ENCODE measurements around the gene SOX30. TPM values are rescaled to one million over a fixed set of nuclear protein-coding genes. Genes with fewer than 3 reads are reported as not detected.

Gene SOX30
- total RNA-seq, 1 experiment from 2014 or later = 0.46 TPM

GRCh38 chr5:157626831-157627230 is 25.4 kb downstream of the SOX30 start (continued):
- TF ChIP-seq CTCF (IDR thresholded peaks at IDR 0.05) = no peak

- peaks cover under 1% of the 10 kb centered on the region for H3K27me3 Mint-ChIP-seq (ENCODE audit: low read depth)
- no peak overlapping the region for H3K27ac Mint-ChIP-seq
- no peak for TF ChIP-seq USF1 (CRISPR knock-in tag; IDR thresholded peaks at IDR 0.05)
- TF ChIP-seq ATF6 (CRISPR knock-in tag; IDR thresholded peaks at IDR 0.05) = no peak
- TF ChIP-seq GABPB1 (CRISPR knock-in tag; IDR thresholded peaks at IDR 0.05) = no peak
- no peak for TF ChIP-seq GRHL2 (CRISPR knock-in tag; IDR thresholded peaks at IDR 0.05; ENCODE audit: insufficient replicate concordance, severe bottlenecking)
- H3K9me3 Mint-ChIP-seq = peaks cover 9% of the 10 kb centered on the region
- no peak overlapping the region for H3K4me3 Mint-ChIP-seq
- H3K4me1 Mint-ChIP-seq = no peaks in the 10 kb centered on the region
- no peaks in the 10 kb centered on the region for H3K36me3 Mint-ChIP-seq
- DNase-seq (ENCODE audit: low spot score) (no peak), ATAC-seq (no peak)
- ChIA-PET CTCF (no interaction called here), POLR2A (no interaction called here)
Measured at GRCh38 chr5:157624144-157624543, 28.1 kb downstream of the SOX30 start.

- CTCF ChIA-PET = no interaction called here
- TF ChIP-seq SP1 (CRISPR knock-in tag; conservative IDR thresholded peaks at IDR 0.05) (no peak), JAZF1 (CRISPR knock-in tag; IDR thresholded peaks at IDR 0.05) (no peak), SOX15 (CRISPR knock-in tag; IDR thresholded peaks at IDR 0.05) (no peak), ZNF263 (CRISPR knock-in tag; IDR thresholded peaks at IDR 0.05; ENCODE audit: low read depth) (no peak), PREB (CRISPR knock-in tag; IDR thresholded peaks at IDR 0.05; ENCODE audit: borderline replicate concordance) (no peak), PRRX2 (CRISPR knock-in tag; IDR thresholded peaks at IDR 0.05) (no peak), ZNF281 (CRISPR knock-in tag; IDR thresholded peaks at IDR 0.05) (no peak), USF1 (CRISPR knock-in tag; IDR thresholded peaks at IDR 0.05) (no peak), TEAD1 (CRISPR knock-in tag; IDR thresholded peaks at IDR 0.05) (no peak)
- H3K36me3 Mint-ChIP-seq = no peaks in the 10 kb centered on the region
- H3K4me1 Mint-ChIP-seq = no peaks in the 10 kb centered on the region
- H3K27me3 Mint-ChIP-seq (ENCODE audit: low read depth) = peaks cover 2% of the 10 kb centered on the region
- DNase-seq (ENCODE audit: low spot score) = no peak
- peaks cover 9% of the 10 kb centered on the region for H3K9me3 Mint-ChIP-seq
- H3K27ac Mint-ChIP-seq = no peak overlapping the region
- ATAC-seq = no peak
- POLR2A ChIA-PET = no interaction called here
- H3K4me3 Mint-ChIP-seq = no peak overlapping the region
Measured at GRCh38 chr5:157620776-157621175, 31.5 kb downstream of the SOX30 start.

Measured in WTC11 (cell line).